Nephron (organoid): ENCODE data around the gene GPR152.
A peak's percentile ranks its signal among the peaks of the same experiment; 100 is the strongest.

Experiments
- H3K27ac Mint-ChIP-seq, 3 experiments: 2 replicates each; pipeline ENCODE4 v1.8.0; 2020; ENCODE audit warnings: mixed read lengths in 3 of 3, mild to moderate bottlenecking in 2 of 3, moderate library complexity in 1 of 3
- H3K27me3 Mint-ChIP-seq: 2 replicates; pipeline ENCODE4 v1.8.0; 2021; ENCODE audit warnings: low read depth, mild to moderate bottlenecking, moderate library complexity, mixed read lengths
- H3K36me3 Mint-ChIP-seq: 2 replicates; pipeline ENCODE4 v1.8.0; 2020; ENCODE audit warnings: low read depth, mixed read lengths
- H3K4me1 Mint-ChIP-seq: 2 replicates; pipeline ENCODE4 v1.8.0; 2020; ENCODE audit warnings: mixed read lengths
- H3K4me3 Mint-ChIP-seq, 3 experiments: 2 replicates each; pipeline ENCODE4 v1.8.0; 2020; ENCODE audit warnings: mild to moderate bottlenecking in 3 of 3, mixed read lengths in 3 of 3, moderate library complexity in 2 of 3
- H3K9me3 Mint-ChIP-seq: 2 replicates; pipeline ENCODE4 v1.8.0; 2020; ENCODE audit warnings: mixed read lengths
- CTCF ChIP-seq, 3 experiments: fragments of 200-600 bp; sonication (generic); IDR thresholded peaks; one replicate each; pipeline ENCODE4 v1.5.0; 2021; ENCODE audit warnings: antibody characterized with exemption in 3 of 3; ENCODE audit not compliant: unreplicated experiment in 3 of 3

Gene GPR152

GRCh38 chr11:67470337-67471002, 17.9 kb upstream of the GPR152 start:
- Mint-ChIP-seq H3K9me3 (no peaks in the 10 kb centered on the region), H3K27me3 (no peaks in the 10 kb centered on the region), H3K4me1 (peaks cover 6% of the 10 kb centered on the region), H3K27ac (peak overlapping the region in 1 of 3 experiments; percentile 54), H3K36me3 (no peaks in the 10 kb centered on the region), H3K4me3 (peak overlapping the region; percentile 40 to 95 (median 91))
- no peak for TF ChIP-seq CTCF (IDR thresholded peaks at IDR 0.05; ENCODE audit: unreplicated experiment in 3 of 3)

- H3K4me1 Mint-ChIP-seq, result peaks cover 6% of the 10 kb centered on the region
- H3K27ac Mint-ChIP-seq, result peak overlapping the region; percentile 44 to 93 (median 79)
- no peak for TF ChIP-seq CTCF (IDR thresholded peaks at IDR 0.05; ENCODE audit: unreplicated experiment in 3 of 3)
- peak overlapping the region; percentile 91 to 95 (median 95) for H3K4me3 Mint-ChIP-seq
- H3K9me3 Mint-ChIP-seq, result no peaks in the 10 kb centered on the region
- no peaks in the 10 kb centered on the region for H3K27me3 Mint-ChIP-seq
- no peaks in the 10 kb centered on the region for H3K36me3 Mint-ChIP-seq
These were observed 16.9 kb upstream of the GPR152 start for GRCh38 chr11:67469508-67469811.

- peak; percentile 21 to 52 (median 29) for TF ChIP-seq CTCF (IDR thresholded peaks at IDR 0.05; ENCODE audit: unreplicated experiment in 3 of 3)
- Mint-ChIP-seq H3K4me1 (peaks cover 6% of the 10 kb centered on the region), H3K36me3 (no peaks in the 10 kb centered on the region), H3K4me3 (peak within 1 kb of the TSS; percentile 91 to 95 (median 95)), H3K9me3 (no peaks in the 10 kb centered on the region), H3K27ac (peak within 1 kb of the TSS; percentile 89 to 93 (median 92)), H3K27me3 (no peaks in the 10 kb centered on the region)
These were observed 16.4 kb upstream of the GPR152 start, which contains the start of gene TMEM134 for GRCh38 chr11:67468759-67469507. Gene TMEM134 (minus strand): TSS chr11:67469251. CDS start chr11:67469192, 59 bp downstream.

- Mint-ChIP-seq H3K4me1 (peaks cover 6% of the 10 kb centered on the region), H3K4me3 (peak overlapping the region; percentile 91 to 95 (median 95)), H3K27ac (peak overlapping the region; percentile 89 to 93 (median 92)), H3K27me3 (no peaks in the 10 kb centered on the region), H3K9me3 (no peaks in the 10 kb centered on the region), H3K36me3 (no peaks in the 10 kb centered on the region)
- no peak for TF ChIP-seq CTCF (IDR thresholded peaks at IDR 0.05; ENCODE audit: unreplicated experiment in 3 of 3)
These were observed 15.9 kb upstream of the GPR152 start for GRCh38 chr11:67468456-67468758.

GRCh38 chr11:67468056-67468455, 15.5 kb upstream of the GPR152 start:
- no peak for TF ChIP-seq CTCF (IDR thresholded peaks at IDR 0.05; ENCODE audit: unreplicated experiment in 3 of 3)
- Mint-ChIP-seq H3K36me3 (no peaks in the 10 kb centered on the region), H3K27me3 (no peaks in the 10 kb centered on the region), H3K9me3 (no peaks in the 10 kb centered on the region), H3K4me3 (peak overlapping the region; percentile 91 to 95 (median 95)), H3K4me1 (peaks cover 6% of the 10 kb centered on the region), H3K27ac (peak overlapping the region; percentile 89 to 93 (median 92))
